WERI-Rb-1 (cell line): Measurements from ENCODE around the gene ATG16L1.

ENCODE experiments used
- DNase-seq: peaks from one replicate; pipeline ENCODE4 v3.0.0-alpha.2; 2020
- H3K27ac ChIP-seq: fragments of 250-450 bp; sonication (Bioruptor Pico); 2 replicates; pipeline ENCODE4 v1.5.1; 2020; ENCODE audit warnings: mild to moderate bottlenecking, moderate library complexity
- H3K27me3 ChIP-seq: fragments of 250-450 bp; sonication (Bioruptor Pico); 2 replicates; pipeline ENCODE4 v1.5.1; 2021; ENCODE audit warnings: mild to moderate bottlenecking, low read depth, moderate library complexity; ENCODE audit not compliant: insufficient read depth, severe bottlenecking
- H3K36me3 ChIP-seq: fragments of 250-450 bp; sonication (Bioruptor Pico); 2 replicates; pipeline ENCODE4 v1.5.1; 2020; ENCODE audit warnings: mild to moderate bottlenecking, moderate library complexity
- H3K4me3 ChIP-seq: 2 replicates; pipeline ENCODE4 v1.5.1; 2011; ENCODE audit warnings: low read depth, mild to moderate bottlenecking, control low read depth, low read length
- H3K9me3 ChIP-seq: fragments of 250-450 bp; sonication (Bioruptor Pico); 2 replicates; pipeline ENCODE4 v1.5.1; 2021; ENCODE audit warnings: mild to moderate bottlenecking, moderate library complexity; ENCODE audit not compliant: severe bottlenecking
- TF ChIP-seq, protein P1 (sequence below): IDR thresholded peaks from 2 replicates; pipeline ENCODE4 v1.5.1; 2011; ENCODE audit warnings: low read depth, mild to moderate bottlenecking, control low read depth, inconsistent platforms, low read length

ATG16L1 gene

DNA sequence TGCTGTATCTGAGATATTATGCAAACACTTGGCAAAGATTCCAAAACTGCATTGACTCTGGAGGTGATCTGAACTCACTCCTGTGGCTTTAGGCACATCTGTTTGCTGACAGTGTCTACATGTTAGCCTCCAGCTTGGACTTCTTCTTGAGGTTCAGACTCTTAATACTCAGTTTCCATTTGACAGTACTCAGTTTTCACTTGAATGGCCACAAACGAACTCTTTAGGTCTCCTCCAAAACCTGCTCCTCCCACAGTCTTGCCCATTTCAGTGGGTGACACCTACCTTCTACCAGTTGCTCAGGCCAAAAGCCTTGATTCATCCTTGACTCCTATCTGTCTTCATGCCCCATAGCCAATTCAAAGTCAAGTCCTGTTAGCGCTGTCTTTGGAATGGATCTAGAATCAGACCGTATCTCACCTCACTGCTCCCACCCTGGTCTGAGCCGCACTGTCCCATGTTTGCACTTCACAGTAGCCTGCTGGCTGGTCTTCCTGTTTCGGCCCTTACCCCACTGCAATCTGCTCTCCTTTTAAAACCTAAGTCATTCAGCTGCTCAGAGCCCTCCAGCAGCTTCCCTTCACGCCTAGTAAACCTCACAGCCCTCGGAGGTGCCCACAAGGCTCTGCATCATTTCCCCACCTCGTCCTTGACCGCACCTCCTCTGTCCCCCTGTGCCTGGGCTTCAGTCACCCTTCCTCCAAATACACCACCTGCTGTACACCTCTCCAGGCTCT is 10.5 kb downstream of the ATG16L1 start:
- H3K4me3 ChIP-seq, result no peak overlapping the region
- no peak for DNase-seq
- H3K9me3 ChIP-seq, result no peaks in the 10 kb centered on the region
- TF ChIP-seq, protein P1, sequence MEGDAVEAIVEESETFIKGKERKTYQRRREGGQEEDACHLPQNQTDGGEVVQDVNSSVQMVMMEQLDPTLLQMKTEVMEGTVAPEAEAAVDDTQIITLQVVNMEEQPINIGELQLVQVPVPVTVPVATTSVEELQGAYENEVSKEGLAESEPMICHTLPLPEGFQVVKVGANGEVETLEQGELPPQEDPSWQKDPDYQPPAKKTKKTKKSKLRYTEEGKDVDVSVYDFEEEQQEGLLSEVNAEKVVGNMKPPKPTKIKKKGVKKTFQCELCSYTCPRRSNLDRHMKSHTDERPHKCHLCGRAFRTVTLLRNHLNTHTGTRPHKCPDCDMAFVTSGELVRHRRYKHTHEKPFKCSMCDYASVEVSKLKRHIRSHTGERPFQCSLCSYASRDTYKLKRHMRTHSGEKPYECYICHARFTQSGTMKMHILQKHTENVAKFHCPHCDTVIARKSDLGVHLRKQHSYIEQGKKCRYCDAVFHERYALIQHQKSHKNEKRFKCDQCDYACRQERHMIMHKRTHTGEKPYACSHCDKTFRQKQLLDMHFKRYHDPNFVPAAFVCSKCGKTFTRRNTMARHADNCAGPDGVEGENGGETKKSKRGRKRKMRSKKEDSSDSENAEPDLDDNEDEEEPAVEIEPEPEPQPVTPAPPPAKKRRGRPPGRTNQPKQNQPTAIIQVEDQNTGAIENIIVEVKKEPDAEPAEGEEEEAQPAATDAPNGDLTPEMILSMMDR, result no peak
- no peak overlapping the region for H3K27ac ChIP-seq
- peaks cover 63% of the 10 kb centered on the region for H3K36me3 ChIP-seq
- H3K27me3 ChIP-seq, result no peaks in the 10 kb centered on the region

DNA sequence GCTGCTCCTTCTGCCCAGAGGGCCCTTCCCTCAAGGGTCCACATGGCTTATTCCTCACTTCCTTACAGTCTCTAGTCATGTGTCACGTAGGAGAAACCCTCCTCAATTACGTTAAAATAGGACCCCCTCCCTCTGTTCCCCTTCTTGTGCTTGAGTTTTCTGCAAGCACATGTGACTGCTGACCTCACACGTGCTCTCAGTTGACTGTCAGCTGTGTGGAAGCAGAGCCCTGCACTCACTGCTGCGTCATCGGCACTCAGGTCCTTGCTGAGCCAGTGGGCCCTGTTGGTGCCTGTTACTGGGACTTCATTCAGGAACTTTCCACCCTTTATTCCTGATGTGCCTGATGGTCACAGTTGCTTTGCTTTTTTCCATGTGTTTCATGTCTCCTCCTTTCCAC is 11.1 kb downstream of the ATG16L1 start:
- peaks cover 58% of the 10 kb centered on the region for H3K36me3 ChIP-seq
- H3K27me3 ChIP-seq, result no peaks in the 10 kb centered on the region
- DNase-seq, result no peak
- no peaks in the 10 kb centered on the region for H3K9me3 ChIP-seq
- no peak overlapping the region for H3K4me3 ChIP-seq
- no peak overlapping the region for H3K27ac ChIP-seq
- TF ChIP-seq, protein P1, result no peak

DNA sequence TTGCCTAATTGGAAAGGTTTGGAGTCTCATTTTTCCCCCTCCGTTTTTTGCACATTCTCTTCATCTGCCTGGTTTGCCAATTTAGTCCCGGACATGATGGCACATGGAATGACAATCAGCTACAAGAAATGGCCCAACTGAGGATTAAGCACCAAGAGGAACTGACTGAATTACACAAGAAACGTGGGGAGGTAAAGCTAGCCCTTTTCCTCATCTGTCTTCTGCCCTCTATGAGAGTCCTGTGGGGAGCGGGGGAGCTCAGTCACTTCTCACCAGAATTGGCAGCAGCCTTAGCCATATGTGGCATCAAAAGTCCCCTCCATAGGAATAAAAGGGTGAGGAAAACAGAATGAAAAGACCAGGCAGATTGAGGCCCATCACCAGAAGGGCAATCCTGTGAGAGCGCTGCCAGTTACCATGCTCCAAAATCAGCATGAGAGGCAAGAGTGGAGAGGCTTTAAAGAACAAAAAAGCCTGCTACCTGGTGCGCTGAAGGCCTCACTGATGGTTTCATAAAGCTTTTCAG is 11.6 kb downstream of the ATG16L1 start:
- no peak for DNase-seq
- Histone ChIP-seq H3K27ac (no peak overlapping the region), H3K4me3 (no peak overlapping the region), H3K36me3 (peaks cover 56% of the 10 kb centered on the region), H3K9me3 (no peaks in the 10 kb centered on the region), H3K27me3 (no peaks in the 10 kb centered on the region)
- TF ChIP-seq, protein P1, result no peak

DNA sequence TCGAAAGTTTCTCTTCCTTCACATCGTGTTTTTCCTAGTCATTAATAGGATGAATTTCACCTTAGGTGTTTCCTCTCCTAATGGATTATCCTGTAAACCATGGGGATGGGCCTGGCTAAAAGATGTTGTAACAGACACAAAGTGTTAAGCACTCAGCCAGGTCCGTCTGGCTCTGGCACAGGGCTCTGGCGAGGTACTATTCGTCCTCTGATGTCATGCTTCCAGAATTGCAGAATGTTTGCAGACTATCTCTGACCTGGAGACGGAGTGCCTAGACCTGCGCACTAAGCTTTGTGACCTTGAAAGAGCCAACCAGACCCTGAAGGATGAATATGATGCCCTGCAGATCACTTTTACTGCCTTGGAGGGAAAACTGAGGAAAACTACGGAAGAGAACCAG is 13.2 kb downstream of the ATG16L1 start:
- Histone ChIP-seq H3K27me3 (no peaks in the 10 kb centered on the region), H3K36me3 (peaks cover 57% of the 10 kb centered on the region), H3K27ac (peak overlapping the region; percentile 73), H3K4me3 (no peak overlapping the region; the same call in 1 of the 2 replicates), H3K9me3 (no peaks in the 10 kb centered on the region)
- TF ChIP-seq, protein P1, result no peak
- peak; percentile 61 for DNase-seq

DNA sequence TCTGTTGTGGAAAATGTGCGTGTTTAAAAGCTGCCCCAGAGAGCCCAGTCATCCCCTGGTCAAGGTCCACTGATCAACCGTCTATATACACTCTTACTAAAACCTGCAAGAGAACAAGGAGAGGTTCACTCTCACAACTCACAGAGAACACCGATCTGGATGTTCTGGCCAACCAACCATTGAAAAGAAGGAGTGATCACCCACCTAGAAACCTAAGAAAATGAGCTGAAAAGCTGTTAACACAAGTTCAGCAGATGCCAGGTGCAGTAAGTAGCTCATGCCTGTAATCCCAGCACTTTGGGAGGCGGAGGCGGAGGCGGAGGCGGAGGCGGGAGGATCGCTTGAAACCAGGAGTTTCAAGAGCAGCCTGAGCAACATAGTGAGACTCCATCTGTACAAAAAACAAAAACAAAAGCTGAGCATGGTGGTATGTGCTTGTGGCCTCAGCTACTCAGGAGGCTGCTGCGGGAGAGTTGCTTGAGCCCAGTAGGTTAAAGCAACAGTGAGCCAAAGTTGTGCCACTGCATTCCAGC is 14.5 kb downstream of the ATG16L1 start:
- TF ChIP-seq, protein P1, result no peak
- Histone ChIP-seq H3K4me3 (no peak overlapping the region), H3K27me3 (no peaks in the 10 kb centered on the region), H3K36me3 (peaks cover 51% of the 10 kb centered on the region), H3K27ac (peak overlapping the region; percentile 73), H3K9me3 (no peaks in the 10 kb centered on the region)
- peak; percentile 79 for DNase-seq
